Measurements from ENCODE around the gene ARMC5.

GRCh38 chr16:31427441-31428278 lies 31.6 kb upstream of the ARMC5 start:
- TF ChIP-seq CTCF (IDR thresholded peaks at IDR 0.05) (no peak), ESRRA (CRISPR knock-in tag; IDR thresholded peaks at IDR 0.05; ENCODE audit: borderline replicate concordance) (no peak), JUN (CRISPR knock-in tag; IDR thresholded peaks at IDR 0.05) (peak; percentile 87; the same call in 1 of the 2 replicates)
